HCT116 (cell line): ENCODE results near the gene COMMD10. TPM values are rescaled to one million over a fixed set of nuclear protein-coding genes. Genes with fewer than 3 reads are reported as not detected.

Source experiments
- total RNA-seq: library from RNA; stranded (reverse); gene quantifications from one replicate; pipeline ENCODE4 v1.2.1, GENCODE V29; 2021; ENCODE audit not compliant: unreplicated experiment

COMMD10 gene
- total RNA-seq, 1 experiment from 2014 or later = 35.3 TPM

Other genes with a start within 250 kb of the COMMD10 start
- gene ATG12, start 243.5 kb upstream of the COMMD10 start, total RNA-seq = 270 TPM
- gene AP3S1, start 243.1 kb upstream of the COMMD10 start, total RNA-seq = 432 TPM
- gene LVRN, start 122.5 kb upstream of the COMMD10 start, total RNA-seq = 1.9 TPM
- 22.9 TPM for gene ARL14EPL, start 52.6 kb upstream of the COMMD10 start, total RNA-seq